Measurements from ENCODE around the gene SLC2A6. TPM values are rescaled to one million over a fixed set of nuclear protein-coding genes. Genes with fewer than 3 reads are reported as not detected.

SLC2A6 gene
- total RNA-seq, 1 experiment from 2014 or later, result 10.6 TPM

DNA sequence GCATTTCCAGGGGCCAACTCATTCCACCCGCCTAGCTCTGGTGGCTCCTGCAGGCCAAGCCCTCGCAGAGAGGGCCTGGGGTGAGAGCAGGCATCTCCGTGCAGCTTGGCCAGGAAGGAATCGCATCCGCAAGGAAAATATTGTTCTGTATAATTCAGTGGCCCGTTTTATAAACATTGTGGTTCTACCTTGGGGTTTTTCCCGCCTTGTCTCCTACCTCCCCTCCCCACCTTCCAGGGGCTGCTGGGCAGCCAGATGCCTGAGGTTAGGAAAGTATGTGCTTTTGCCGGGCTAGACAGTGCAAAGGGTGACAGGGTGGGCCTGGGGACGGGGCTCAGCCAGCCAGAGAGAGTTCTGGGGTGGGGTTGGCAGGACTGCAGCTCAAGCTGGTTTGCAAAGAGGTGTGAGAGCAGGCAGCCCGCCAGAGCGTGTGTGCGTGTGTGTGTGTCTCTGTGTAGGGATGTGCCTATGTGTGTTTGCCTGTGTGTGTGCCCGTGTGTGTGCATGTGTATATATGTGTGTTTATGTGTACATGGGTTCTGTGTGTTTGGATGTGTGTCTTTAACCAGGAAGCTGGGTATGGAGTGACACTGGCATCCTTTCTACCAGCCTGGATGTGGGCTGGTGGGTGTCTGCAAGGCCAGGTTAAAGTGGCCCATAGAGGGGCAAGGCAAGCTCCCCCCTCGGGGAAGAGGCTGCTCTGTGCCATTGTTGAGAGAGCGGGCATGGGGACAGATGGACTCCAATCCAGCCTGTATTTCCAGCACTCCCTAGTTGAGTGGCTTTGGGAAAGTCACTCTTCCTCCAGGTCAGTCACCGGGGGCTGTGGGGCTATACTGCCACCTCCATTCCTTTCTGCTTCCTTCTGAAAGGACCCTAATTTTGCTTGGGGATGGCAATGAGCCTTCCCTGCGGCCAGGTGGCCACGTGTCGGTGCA, 10.6 kb upstream of the SLC2A6 start:
- Histone ChIP-seq H2AFZ (ENCODE audit: low read length) (no peak overlapping the region), H3K79me2 (ENCODE audit: low read length) (no peaks in the 10 kb centered on the region)

DNA sequence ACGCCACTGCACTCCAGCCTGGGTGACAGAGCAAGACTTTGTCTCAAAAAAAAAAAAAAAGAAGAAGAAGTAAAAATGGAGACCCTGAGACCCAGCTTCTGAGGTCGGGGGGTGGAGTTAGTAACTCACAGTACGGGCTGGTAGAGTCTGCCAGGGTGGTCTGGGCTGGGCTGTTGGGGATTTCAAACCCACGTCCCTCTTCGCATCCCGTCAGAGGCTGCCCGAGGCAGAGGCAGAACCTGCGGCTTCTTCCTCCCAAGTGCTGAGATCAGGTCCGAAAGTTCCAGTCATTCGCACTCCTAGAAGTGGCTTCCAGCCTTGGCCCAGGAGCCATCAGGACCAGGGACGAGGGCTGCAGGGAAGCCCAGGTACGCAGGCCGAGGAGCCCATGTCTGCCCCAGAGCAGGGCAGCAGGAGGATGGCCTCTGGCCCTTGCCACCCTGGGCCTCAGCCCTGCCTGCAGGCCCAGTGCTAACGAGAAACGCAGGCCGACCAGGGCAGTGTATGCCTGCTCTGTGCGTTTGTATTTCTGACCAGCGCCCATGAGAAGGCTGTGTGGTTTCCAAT, 9.9 kb upstream of the SLC2A6 start:
- DNase-seq, result no peak
- Histone ChIP-seq H3K9ac (ENCODE audit: low read length) (no peak overlapping the region), H3K9me2 (replicated peaks; ENCODE audit: insufficient read depth, low read length) (no peaks in the 10 kb centered on the region), H3K36me3 (ENCODE audit: insufficient read depth, low read length) (no peaks in the 10 kb centered on the region), H2AFZ (ENCODE audit: low read length) (no peak overlapping the region), H4K20me1 (ENCODE audit: insufficient read depth, low read depth, low read length) (no peaks in the 10 kb centered on the region), H3K4me3 (ENCODE audit: low read length) (no peak overlapping the region), H3K4me2 (ENCODE audit: low read depth, low read length, poor library complexity, severe bottlenecking) (no peak overlapping the region), H3K9me3 (ENCODE audit: low read length) (no peaks in the 10 kb centered on the region), H3K79me2 (ENCODE audit: low read length) (no peaks in the 10 kb centered on the region), H3K4me1 (ENCODE audit: low read length) (peaks cover 9% of the 10 kb centered on the region), H3K27me3 (ENCODE audit: low read length) (no peaks in the 10 kb centered on the region), H3K27ac (ENCODE audit: low read length) (no peak overlapping the region)

More for the DNA sequence above, 10.6 kb upstream of the SLC2A6 start:
- no peaks in the 10 kb centered on the region for H3K9me2 ChIP-seq (replicated peaks; ENCODE audit: insufficient read depth, low read length)
- H3K4me3 ChIP-seq (ENCODE audit: low read length), result no peak overlapping the region
- H3K4me2 ChIP-seq (ENCODE audit: low read depth, low read length, poor library complexity, severe bottlenecking), result no peak overlapping the region
- no peak for DNase-seq
- H3K9me3 ChIP-seq (ENCODE audit: low read length), result no peaks in the 10 kb centered on the region
- no peak overlapping the region for H3K27ac ChIP-seq (ENCODE audit: low read length)
- no peaks in the 10 kb centered on the region for H3K27me3 ChIP-seq (ENCODE audit: low read length)
- H3K36me3 ChIP-seq (ENCODE audit: insufficient read depth, low read length), result no peaks in the 10 kb centered on the region
- peaks cover 9% of the 10 kb centered on the region for H3K4me1 ChIP-seq (ENCODE audit: low read length)
- no peaks in the 10 kb centered on the region for H4K20me1 ChIP-seq (ENCODE audit: insufficient read depth, low read depth, low read length)
- no peak overlapping the region for H3K9ac ChIP-seq (ENCODE audit: low read length)

DNA sequence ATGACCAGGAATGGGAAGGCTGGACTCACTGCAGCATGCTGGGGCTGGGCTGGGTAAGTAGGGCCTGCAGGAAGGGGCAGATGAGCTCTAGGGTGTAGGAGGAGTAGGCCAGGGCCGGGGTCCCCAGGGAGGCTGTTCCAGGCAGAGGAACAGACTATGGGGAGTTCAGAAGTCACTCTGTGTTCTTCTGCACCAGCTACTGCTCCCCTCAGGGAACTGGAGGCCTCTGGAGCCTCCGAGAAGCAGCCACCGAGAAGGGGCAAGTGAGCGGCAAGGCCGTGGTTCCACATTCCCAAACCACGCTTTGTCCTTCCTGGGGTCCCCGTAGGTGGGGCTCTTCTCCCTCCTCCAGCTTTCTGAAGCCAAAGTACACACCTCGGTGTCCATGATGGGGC, 8.4 kb upstream of the SLC2A6 start:
- no peak overlapping the region for H2AFZ ChIP-seq (ENCODE audit: low read length)
- DNase-seq, result no peak
- H4K20me1 ChIP-seq (ENCODE audit: insufficient read depth, low read depth, low read length), result no peaks in the 10 kb centered on the region
- H3K27me3 ChIP-seq (ENCODE audit: low read length), result no peaks in the 10 kb centered on the region
- H3K9ac ChIP-seq (ENCODE audit: low read length), result no peak overlapping the region
- H3K9me3 ChIP-seq (ENCODE audit: low read length), result no peaks in the 10 kb centered on the region
- H3K27ac ChIP-seq (ENCODE audit: low read length), result no peak overlapping the region
- no peak overlapping the region for H3K4me3 ChIP-seq (ENCODE audit: low read length)
- H3K4me1 ChIP-seq (ENCODE audit: low read length), result peaks cover 9% of the 10 kb centered on the region
- H3K79me2 ChIP-seq (ENCODE audit: low read length), result no peaks in the 10 kb centered on the region
- H3K4me2 ChIP-seq (ENCODE audit: low read depth, low read length, poor library complexity, severe bottlenecking), result no peak overlapping the region
- H3K9me2 ChIP-seq (replicated peaks; ENCODE audit: insufficient read depth, low read length), result no peaks in the 10 kb centered on the region
- H3K36me3 ChIP-seq (ENCODE audit: insufficient read depth, low read length), result no peaks in the 10 kb centered on the region

DNA sequence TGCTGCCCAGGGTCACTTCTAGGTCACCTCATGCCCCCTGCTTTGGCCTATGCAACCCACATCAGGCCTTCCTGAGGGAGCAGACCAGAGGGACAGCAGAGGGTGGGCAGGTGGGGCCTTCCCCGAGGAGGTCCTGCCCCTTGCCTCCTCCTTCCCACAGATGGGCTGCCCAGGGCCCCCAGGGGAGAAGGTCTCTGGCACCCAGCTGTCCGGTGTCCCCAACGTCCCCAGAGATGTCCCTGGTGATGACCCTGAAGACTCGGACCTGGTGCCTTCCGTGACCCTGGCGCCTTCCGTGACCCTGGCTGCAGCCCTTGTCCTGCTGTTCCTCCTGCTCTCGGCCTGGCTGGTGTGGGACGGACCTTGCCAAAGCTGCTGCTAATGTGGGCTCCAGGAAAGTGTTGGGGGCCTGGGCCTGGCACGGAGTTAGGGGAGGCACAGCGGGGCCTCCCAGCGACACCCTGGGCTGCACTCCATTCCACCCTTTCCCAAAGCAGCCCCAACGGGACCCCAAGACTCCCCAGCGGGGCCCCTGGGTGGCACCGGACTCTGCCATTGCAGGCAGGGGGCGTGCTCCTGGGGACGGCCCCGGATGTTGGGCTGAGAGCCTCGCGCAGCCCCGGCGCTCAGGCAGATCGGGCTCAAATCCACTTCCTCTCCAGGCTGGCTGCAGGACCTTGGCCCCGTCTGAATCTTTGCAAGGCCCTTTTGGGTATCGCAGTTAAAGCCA, 6.8 kb upstream of the SLC2A6 start:
- Histone ChIP-seq H2AFZ (ENCODE audit: low read length) (peak overlapping the region; percentile 45; the same call in 1 of the 2 replicates), H3K4me1 (ENCODE audit: low read length) (peaks cover 9% of the 10 kb centered on the region), H3K79me2 (ENCODE audit: low read length) (no peaks in the 10 kb centered on the region), H4K20me1 (ENCODE audit: insufficient read depth, low read depth, low read length) (no peaks in the 10 kb centered on the region), H3K9ac (ENCODE audit: low read length) (peak overlapping the region; percentile 61), H3K9me3 (ENCODE audit: low read length) (no peaks in the 10 kb centered on the region), H3K4me3 (ENCODE audit: low read length) (peak overlapping the region; percentile 53), H3K4me2 (ENCODE audit: low read depth, low read length, poor library complexity, severe bottlenecking) (peak overlapping the region; percentile 62), H3K27me3 (ENCODE audit: low read length) (no peaks in the 10 kb centered on the region), H3K36me3 (ENCODE audit: insufficient read depth, low read length) (no peaks in the 10 kb centered on the region), H3K27ac (ENCODE audit: low read length) (no peak overlapping the region), H3K9me2 (replicated peaks; ENCODE audit: insufficient read depth, low read length) (no peaks in the 10 kb centered on the region)
- peak; percentile 84 for DNase-seq

DNA sequence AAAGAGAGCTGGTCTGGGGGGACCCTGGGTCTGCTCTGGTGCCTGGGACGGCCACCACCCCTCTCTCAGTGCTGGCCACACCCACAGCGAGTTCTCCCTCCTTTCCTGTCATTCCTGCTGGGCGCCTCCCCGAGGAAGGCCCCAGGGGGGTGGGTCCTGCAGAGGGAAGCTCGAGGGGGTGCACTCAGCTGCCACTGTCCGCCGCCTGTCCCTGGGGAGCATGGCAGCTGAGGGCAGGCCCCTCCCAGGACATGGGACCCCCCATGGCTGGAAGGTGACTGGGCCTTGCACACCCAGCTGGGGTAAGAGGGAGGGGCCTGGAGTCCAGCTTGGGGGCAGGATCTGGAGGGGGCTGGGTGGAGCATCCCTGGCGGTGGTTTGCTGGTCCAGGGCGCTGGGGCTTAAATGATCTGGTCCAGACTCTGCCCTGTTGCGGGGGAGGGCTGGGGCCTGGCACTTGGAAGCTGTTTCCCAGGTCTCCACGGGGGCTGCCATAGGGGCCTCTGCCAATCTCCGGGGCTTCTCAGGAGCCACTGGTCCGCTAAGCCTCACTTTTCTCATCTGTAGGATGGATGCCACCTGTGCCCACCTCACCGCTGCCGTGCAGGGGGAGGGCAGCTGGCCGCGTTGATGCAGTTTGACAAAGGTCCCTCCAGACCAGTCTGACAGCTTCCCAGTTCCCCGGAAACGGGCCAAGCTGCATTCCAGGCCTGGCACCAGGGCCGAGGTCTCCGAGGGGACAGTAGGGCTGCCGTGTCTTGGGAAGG, 6.0 kb upstream of the SLC2A6 start:
- Histone ChIP-seq H4K20me1 (ENCODE audit: insufficient read depth, low read depth, low read length) (no peaks in the 10 kb centered on the region), H2AFZ (ENCODE audit: low read length) (no peak overlapping the region), H3K9me2 (replicated peaks; ENCODE audit: insufficient read depth, low read length) (no peaks in the 10 kb centered on the region), H3K4me1 (ENCODE audit: low read length) (peaks cover 11% of the 10 kb centered on the region), H3K4me3 (ENCODE audit: low read length) (no peak overlapping the region), H3K36me3 (ENCODE audit: insufficient read depth, low read length) (no peaks in the 10 kb centered on the region), H3K9ac (ENCODE audit: low read length) (no peak overlapping the region), H3K4me2 (ENCODE audit: low read depth, low read length, poor library complexity, severe bottlenecking) (no peak overlapping the region), H3K9me3 (ENCODE audit: low read length) (no peaks in the 10 kb centered on the region), H3K27me3 (ENCODE audit: low read length) (no peaks in the 10 kb centered on the region), H3K27ac (ENCODE audit: low read length) (no peak overlapping the region), H3K79me2 (ENCODE audit: low read length) (no peaks in the 10 kb centered on the region)
- no peak for DNase-seq

DNA sequence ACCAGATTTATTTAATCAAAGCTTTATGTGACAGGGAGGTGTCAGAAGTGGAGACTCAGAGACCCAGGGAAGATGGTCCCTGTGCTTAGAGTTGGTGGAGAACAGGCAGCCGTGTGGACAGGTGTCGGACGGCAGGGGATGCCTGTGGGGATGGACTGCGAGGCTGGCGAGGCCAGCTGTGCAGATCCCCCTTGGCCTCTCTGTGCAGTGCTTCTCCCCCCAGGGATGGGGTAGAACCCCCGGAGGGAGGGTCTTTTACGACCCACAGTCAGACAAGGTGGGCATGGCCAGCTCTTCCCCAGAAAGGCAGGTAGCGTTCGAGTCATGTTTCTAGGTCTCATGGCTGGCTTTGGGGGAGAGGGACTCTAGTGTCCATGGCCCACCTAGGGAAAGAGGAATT, 4.7 kb upstream of the SLC2A6 start:
- Histone ChIP-seq H3K36me3 (ENCODE audit: insufficient read depth, low read length) (no peaks in the 10 kb centered on the region), H3K9me2 (replicated peaks; ENCODE audit: insufficient read depth, low read length) (no peaks in the 10 kb centered on the region), H3K4me1 (ENCODE audit: low read length) (peaks cover 18% of the 10 kb centered on the region), H2AFZ (ENCODE audit: low read length) (no peak overlapping the region), H3K27ac (ENCODE audit: low read length) (no peak overlapping the region), H3K27me3 (ENCODE audit: low read length) (no peaks in the 10 kb centered on the region), H3K9me3 (ENCODE audit: low read length) (no peaks in the 10 kb centered on the region), H3K4me2 (ENCODE audit: low read depth, low read length, poor library complexity, severe bottlenecking) (no peak overlapping the region), H3K79me2 (ENCODE audit: low read length) (peaks cover under 1% of the 10 kb centered on the region; the same call in 1 of the 2 replicates), H4K20me1 (ENCODE audit: insufficient read depth, low read depth, low read length) (no peaks in the 10 kb centered on the region), H3K4me3 (ENCODE audit: low read length) (no peak overlapping the region), H3K9ac (ENCODE audit: low read length) (no peak overlapping the region)
- no peak for DNase-seq

DNA sequence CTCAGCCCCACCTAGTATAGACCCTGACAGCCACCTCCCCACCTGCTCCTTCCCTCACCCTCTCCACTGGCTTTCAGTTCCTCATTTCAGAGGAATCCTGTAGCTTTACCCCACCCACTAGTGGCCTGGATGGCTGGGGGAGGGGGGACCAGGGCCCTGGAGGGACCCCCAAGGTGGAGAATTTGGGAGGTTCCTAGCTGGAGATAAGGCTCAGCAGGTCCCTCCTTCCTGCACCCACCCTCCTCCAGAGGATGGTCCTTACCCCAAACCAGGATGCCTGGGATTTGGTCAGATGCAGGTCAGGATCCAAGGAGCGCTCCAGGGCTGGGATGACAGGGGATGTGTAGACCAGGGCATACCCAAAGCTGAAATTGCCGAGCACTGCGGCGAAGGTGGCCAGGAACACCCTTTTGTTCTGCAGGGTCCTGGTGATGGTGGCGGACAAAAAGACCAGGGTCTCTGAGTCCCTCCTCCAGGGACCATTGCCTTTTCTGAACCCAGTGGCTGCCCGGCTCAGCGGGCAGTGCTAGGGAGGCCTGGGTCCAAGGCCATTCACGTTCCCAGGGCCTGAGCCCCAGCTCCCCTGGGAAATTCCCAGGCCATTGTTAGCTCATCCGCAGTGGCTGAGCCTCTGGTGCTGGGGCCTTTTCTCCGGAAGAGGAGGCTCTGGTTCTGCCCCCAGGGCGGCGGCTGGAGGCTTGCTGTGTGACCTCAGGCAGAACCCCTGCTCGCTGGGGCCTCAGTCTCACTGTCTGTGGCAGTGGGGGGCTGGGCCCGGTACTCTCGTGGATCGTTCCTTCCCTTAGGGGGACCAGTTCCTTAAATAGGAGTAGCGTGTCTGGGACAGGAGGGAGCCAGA, 678 bp downstream of the SLC2A6 start:
- DNase-seq, result peak; percentile 82
- peak overlapping the region; percentile 79 for H3K4me3 ChIP-seq (ENCODE audit: low read length)
- no peaks in the 10 kb centered on the region for H3K27me3 ChIP-seq (ENCODE audit: low read length)
- peaks cover 7% of the 10 kb centered on the region; the same call in 1 of the 2 replicates for H4K20me1 ChIP-seq (ENCODE audit: insufficient read depth, low read depth, low read length)
- H3K9me2 ChIP-seq (replicated peaks; ENCODE audit: insufficient read depth, low read length), result no peaks in the 10 kb centered on the region
- no peaks in the 10 kb centered on the region for H3K9me3 ChIP-seq (ENCODE audit: low read length)
- peak overlapping the region; percentile 80 for H3K4me2 ChIP-seq (ENCODE audit: low read depth, low read length, poor library complexity, severe bottlenecking)
- H3K9ac ChIP-seq (ENCODE audit: low read length), result peak overlapping the region; percentile 78
- H3K36me3 ChIP-seq (ENCODE audit: insufficient read depth, low read length), result no peaks in the 10 kb centered on the region; the same call in 1 of the 2 replicates
- peaks cover 21% of the 10 kb centered on the region for H3K4me1 ChIP-seq (ENCODE audit: low read length)
- H3K79me2 ChIP-seq (ENCODE audit: low read length), result peaks cover 8% of the 10 kb centered on the region; the same call in 1 of the 2 replicates
- H2AFZ ChIP-seq (ENCODE audit: low read length), result no peak overlapping the region; the same call in 1 of the 2 replicates
- H3K27ac ChIP-seq (ENCODE audit: low read length), result peak overlapping the region; percentile 66
